Measurements from ENCODE around the gene ADAMTS17.

ADAMTS17 gene

GRCh38 chr15:100245855-100246254 lies 95.9 kb downstream of the ADAMTS17 start:
- no peak for DNase-seq

- no peak for DNase-seq
These were observed 96.3 kb downstream of the ADAMTS17 start for GRCh38 chr15:100245487-100245820.

- no peak for DNase-seq
These were observed 96.8 kb downstream of the ADAMTS17 start for GRCh38 chr15:100244796-100245486.

GRCh38 chr15:100242989-100243388 lies 98.8 kb downstream of the ADAMTS17 start:
- no peak for DNase-seq

- DNase-seq = no peak
These were observed 99.9 kb downstream of the ADAMTS17 start for GRCh38 chr15:100241572-100242482.

- no peak for DNase-seq
These were observed 104.6 kb downstream of the ADAMTS17 start for GRCh38 chr15:100236981-100237720.

GRCh38 chr15:100235030-100235617 lies 106.7 kb downstream of the ADAMTS17 start:
- DNase-seq = no peak

- no peak for DNase-seq
These were observed 107.4 kb downstream of the ADAMTS17 start for GRCh38 chr15:100234158-100235029.

GRCh38 chr15:100230784-100231183 lies 111.0 kb downstream of the ADAMTS17 start:
- DNase-seq = no peak

GRCh38 chr15:100229181-100230163 lies 112.3 kb downstream of the ADAMTS17 start:
- DNase-seq = no peak

- DNase-seq = no peak
These were observed 114.0 kb downstream of the ADAMTS17 start for GRCh38 chr15:100227781-100228180.

GRCh38 chr15:100226107-100226506 lies 115.7 kb downstream of the ADAMTS17 start:
- no peak for DNase-seq

GRCh38 chr15:100224206-100225185 lies 117.3 kb downstream of the ADAMTS17 start:
- no peak for DNase-seq

- DNase-seq = no peak
These were observed 119.4 kb downstream of the ADAMTS17 start for GRCh38 chr15:100222349-100222715.

GRCh38 chr15:100221471-100222348 lies 120.1 kb downstream of the ADAMTS17 start:
- no peak for DNase-seq

GRCh38 chr15:100220058-100220768 lies 121.6 kb downstream of the ADAMTS17 start:
- no peak for DNase-seq

GRCh38 chr15:100218434-100218833 lies 123.3 kb downstream of the ADAMTS17 start:
- no peak for DNase-seq

GRCh38 chr15:100216182-100216581 lies 125.6 kb downstream of the ADAMTS17 start:
- DNase-seq = no peak

Measured in cortex of kidney (tissue), 1 donor.